NCI-H1105 (cell line): Measurements from ENCODE around the gene CLPTM1.
A peak's percentile ranks its signal among the peaks of the same experiment; 100 is the strongest.
"Not testable (repeated sequence)": the region's sequence is repeated elsewhere in the genome, so short reads cannot be mapped to it uniquely, and the experiment has no call there.

Experiments
- DNase-seq: peaks from one replicate; lab custom pipeline; 2025; lab: John Stamatoyannopoulos, UW

Gene CLPTM1

GRCh38 chr19:44974857-44975256, 19.7 kb downstream of the CLPTM1 start:
- no peak for DNase-seq

GRCh38 chr19:44975444-44975843, 20.3 kb downstream of the CLPTM1 start:
- DNase-seq, result no peak

DNA sequence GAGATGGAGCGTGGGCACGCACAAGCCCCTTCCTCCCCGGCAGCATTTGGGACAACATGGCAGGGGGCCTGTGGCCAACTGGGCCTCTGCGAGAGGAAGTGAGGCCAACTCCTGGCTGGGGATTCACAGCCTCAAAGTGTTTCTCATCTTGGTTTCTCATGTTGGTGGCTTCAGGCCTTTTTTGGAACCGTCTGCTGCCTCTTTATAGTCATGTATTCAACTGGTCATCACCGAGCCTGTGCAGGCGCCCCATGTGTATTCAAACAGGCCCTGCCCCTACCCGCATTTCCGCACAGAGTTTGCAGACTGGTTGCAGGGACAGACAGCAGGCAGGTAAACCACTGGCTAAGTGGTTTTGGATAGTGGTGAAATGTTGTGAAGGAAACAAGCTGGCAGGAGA, 28.8 kb downstream of the CLPTM1 start:
- no peak for DNase-seq

GRCh38 chr19:44985445-44985844, 30.3 kb downstream of the CLPTM1 start:
- DNase-seq, result no peak

DNA sequence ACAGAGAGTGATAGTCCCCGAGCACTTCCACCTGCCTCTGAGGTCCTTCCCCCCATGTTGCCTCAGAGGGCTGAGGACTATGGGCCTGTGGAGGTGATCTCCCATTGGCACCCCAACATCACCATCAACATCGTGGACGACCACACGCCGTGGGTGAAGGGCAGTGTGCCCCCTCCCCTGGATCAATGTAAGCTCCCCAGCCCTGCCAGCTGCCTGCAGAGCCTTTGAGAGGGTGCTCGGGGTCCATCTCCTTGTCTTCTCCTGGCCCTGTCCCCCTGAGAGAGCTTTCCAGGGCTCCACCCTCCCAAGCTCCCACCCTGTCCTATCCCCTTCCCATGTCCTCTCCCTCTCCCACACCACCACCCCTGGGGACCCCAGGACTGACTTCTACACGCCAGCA, 31.2 kb downstream of the CLPTM1 start:
- no peak for DNase-seq

- no peak for DNase-seq
These were observed 32.0 kb downstream of the CLPTM1 start for GRCh38 chr19:44987148-44987675.

DNA sequence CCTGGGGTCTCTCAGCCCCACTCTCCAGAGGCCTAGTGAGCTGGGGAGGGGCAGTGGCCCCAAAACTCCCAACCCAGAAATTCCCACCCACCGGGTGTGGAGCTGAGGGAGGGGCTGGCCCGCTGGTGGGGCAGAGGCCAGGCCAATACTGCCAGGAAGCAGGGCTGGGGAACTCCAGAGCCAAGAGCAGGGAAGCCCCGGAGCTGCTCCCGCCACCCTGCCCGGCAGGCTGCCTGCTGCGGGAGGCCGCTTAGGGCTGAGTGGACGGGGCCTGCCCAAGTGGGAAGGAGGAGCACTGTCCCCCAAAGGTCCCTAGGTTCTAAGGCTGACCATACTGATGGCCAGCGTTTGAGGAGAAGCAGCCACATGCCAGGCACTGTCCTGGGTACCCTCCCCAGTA, 33.1 kb downstream of the CLPTM1 start:
- DNase-seq, result no peak

DNA sequence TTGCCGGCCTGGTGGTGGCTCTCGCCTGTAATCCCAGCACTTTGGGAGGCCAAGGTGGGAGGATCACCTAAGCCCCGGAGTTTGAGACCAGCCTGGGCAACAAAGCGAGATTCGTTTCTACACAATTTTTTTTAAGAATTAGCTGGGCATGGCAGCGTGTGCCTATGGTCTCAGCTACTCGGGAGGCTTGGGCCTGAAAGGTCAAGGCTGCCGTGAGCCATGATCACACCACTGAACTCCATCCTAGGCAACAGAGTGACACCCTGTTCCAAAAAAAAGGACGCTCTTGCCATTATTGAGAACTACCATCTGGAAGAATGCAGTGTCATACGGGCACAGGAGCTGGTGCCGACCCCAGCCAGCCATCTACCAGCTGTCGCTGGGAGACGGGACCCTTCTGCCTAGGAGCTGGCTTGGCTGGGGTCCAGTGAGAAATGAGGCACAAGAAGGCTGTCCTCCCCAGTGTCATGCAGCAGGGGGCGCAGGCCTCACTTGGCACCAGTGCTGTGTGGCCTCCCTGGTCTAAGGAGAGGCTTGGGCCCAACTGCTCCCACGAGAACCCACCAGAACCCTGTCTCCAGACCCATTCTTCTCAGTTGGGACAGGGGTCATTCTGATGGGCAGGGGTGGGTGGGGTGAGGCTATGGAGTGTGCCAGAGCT, 33.8 kb downstream of the CLPTM1 start:
- DNase-seq, result peak; percentile 11

GRCh38 chr19:44990459-44990858, 35.3 kb downstream of the CLPTM1 start:
- no peak for DNase-seq

- no peak for DNase-seq
These were observed 35.8 kb downstream of the CLPTM1 start for GRCh38 chr19:44990966-44991365.

DNA sequence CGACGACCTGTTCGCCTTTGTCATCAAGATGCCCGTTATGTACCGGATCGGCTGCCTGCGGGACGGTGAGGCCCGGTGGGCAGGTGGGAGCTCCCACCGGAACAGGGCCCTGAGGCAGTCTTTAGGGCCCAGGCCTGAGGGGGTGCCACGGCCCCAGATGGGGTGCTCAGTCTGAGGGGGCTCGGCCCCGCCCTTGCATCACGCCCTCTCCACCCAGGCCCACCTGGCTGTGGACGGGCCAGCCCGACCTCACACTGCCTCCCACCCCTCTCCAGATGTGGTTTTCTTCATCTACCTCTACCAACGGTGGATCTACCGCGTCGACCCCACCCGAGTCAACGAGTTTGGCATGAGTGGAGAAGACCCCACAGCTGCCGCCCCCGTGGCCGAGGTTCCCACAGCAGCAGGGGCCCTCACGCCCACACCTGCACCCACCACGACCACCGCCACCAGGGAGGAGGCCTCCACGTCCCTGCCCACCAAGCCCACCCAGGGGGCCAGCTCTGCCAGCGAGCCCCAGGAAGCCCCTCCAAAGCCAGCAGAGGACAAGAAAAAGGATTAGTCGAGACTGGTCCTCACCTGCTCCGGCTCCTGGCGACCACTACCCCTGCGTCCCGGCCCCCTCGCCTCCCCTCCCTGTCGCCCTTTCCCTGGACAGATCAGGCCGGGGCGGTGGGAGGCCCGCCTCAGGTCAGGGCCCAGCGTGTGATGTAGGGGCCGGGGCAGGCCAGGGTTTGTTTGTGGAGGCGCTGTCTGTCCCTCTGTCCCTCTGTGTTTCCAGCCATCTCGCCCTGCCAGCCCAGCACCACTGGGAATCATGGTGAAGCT, 37.4 kb downstream of the CLPTM1 start:
- no peak for DNase-seq

GRCh38 chr19:44993526-44993925, 38.3 kb downstream of the CLPTM1 start:
- no peak for DNase-seq

DNA sequence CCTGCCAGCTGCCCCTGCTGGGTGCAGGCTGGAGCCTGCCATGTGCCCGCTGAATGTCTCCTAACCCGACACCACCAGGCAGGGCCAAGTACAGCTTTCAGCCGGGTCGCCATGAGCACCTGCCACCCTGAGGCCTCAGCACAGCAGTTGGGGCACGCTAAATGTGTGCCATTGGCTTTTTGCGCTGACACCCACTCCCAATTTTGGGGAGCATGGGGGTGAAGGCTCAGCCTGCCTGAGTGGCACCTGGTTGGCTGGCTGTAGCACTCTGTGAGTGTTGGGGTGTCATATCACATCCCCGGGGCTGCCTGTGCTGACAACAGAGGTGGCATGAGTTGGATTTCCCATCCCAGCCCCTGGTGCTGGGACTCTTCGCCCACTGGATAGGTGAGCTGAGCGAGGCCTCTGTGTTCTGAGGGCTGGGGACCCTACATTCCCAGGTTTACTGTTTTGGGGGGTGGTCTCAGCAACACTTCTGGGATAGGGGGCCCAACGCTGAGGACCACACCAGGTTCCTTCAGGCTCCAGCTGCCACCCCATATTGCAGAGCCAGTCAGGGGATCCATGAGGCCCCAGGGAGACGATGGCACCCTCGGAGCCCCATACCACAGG, 38.9 kb downstream of the CLPTM1 start:
- no peak for DNase-seq

DNA sequence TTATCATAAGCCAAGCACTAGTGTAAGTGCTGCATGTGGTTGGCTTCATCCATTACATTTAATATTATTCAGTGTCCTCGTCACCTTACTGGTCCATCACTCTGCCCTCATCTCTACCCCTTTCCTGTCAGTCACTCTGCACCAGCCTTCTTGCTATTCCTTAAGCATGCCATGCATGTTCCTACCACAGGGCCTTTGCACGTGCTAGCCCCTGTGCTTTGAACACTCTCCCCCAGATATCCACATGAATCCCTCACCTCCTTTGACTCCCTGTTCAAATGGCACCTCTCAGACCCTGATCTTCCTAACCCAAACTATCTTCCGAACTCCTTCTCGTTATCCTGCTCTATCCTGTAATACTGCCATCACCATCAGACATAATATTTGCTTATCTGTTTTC, 42.8 kb downstream of the CLPTM1 start:
- no peak for DNase-seq

- DNase-seq, result not testable (repeated sequence)
These were observed 44.1 kb downstream of the CLPTM1 start for GRCh38 chr19:44999131-44999925.

DNA sequence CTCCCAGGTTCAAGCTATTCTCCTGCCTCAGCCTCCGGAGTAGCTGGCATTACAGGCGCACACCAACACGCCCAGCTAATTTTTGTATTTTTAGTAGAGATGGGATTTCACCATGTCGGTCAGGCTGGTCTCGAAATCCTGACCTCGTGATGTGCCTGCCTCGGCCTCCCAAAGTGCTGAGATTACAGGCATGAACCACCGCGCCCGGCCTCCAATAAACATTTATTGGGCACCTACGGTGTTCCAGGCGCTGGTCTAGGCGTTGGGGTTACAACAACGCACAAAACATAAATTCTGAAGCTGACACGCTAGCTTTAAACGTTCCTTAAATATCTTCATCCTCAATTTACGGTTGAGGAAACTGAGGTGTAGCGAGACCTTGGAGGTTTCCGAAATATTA, 45.5 kb downstream of the CLPTM1 start:
- not testable (repeated sequence) for DNase-seq

- peak; percentile 81 for DNase-seq
These were observed 46.0 kb downstream of the CLPTM1 start, which contains the start of gene RELB for GRCh38 chr19:45001087-45001739. RELB (plus strand) TSS chr19:45001464; CDS start chr19:45001580, 116 bp downstream.

- DNase-seq, result no peak
These were observed 48.3 kb downstream of the CLPTM1 start for GRCh38 chr19:45003485-45003884.

DNA sequence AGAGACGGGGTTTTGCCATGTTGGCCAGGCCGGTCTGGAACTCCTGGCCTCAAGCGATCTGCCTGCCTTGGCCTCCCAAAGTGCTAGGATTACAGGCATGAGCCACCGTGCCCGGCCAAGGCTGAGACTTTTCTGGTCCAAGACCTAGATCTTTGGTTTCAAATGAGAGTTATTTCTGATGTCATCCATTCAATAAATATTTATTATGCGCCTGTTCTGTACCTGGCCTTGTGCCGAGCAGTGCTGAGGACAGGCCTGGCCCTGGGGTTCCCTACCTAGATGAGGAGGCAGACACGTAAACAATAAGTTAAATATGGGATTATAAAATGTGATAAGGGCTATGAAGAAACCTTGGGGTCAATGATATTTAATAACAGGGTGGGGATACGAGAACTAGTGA, 50.6 kb downstream of the CLPTM1 start:
- no peak for DNase-seq

- no peak for DNase-seq
These were observed 53.4 kb downstream of the CLPTM1 start for GRCh38 chr19:45008552-45008951.

- no peak for DNase-seq
These were observed 54.6 kb downstream of the CLPTM1 start for GRCh38 chr19:45009625-45010255.
